SK-N-MC (cell line): ENCODE data around the gene RFX8.

Experiments
- EZH2 ChIP-seq: fragments of 200-600 bp; sonication (generic); IDR thresholded peaks from one replicate; pipeline ENCODE4 v1.6.1; 2017; ENCODE audit warnings: antibody characterized with exemption
- FOXP2 ChIP-seq: optimal IDR thresholded peaks from 2 replicates; pipeline ENCODE3; 2011; ENCODE audit warnings: mild to moderate bottlenecking, moderate library complexity; ENCODE audit not compliant: insufficient read depth; ENCODE audit errors: extremely low read length, control extremely low read depth
- POLR2AphosphoS5 ChIP-seq: IDR thresholded peaks from 2 replicates; pipeline ENCODE4 v1.6.1; 2012; ENCODE audit warnings: mild to moderate bottlenecking, low read depth, low read length, borderline replicate concordance

- TF ChIP-seq POLR2AphosphoS5: no peak
- no peak for TF ChIP-seq EZH2
- no peak for TF ChIP-seq FOXP2
Observed at GRCh38 chr2:101362777-101363176, 112.1 kb downstream of the RFX8 start.
